Epithelial cell of esophagus (primary cell): ENCODE results near the gene TMEM145.

Experiments
- DNase-seq: peaks from one replicate; pipeline ENCODE4 v3.0.0; 2010; ENCODE audit warnings: low read depth
- H3K4me3 ChIP-seq: 2 replicates; pipeline ENCODE4 v1.5.1; 2011; ENCODE audit warnings: mild to moderate bottlenecking, low read length, control low read depth
- TF ChIP-seq, protein P1 (sequence below): IDR thresholded peaks from 2 replicates; pipeline ENCODE4 v1.5.1; 2011; ENCODE audit warnings: low read depth, mild to moderate bottlenecking, low read length, control low read depth, inconsistent platforms; ENCODE audit not compliant: insufficient read depth; ENCODE audit errors: missing control alignments

The TMEM145 gene

DNA sequence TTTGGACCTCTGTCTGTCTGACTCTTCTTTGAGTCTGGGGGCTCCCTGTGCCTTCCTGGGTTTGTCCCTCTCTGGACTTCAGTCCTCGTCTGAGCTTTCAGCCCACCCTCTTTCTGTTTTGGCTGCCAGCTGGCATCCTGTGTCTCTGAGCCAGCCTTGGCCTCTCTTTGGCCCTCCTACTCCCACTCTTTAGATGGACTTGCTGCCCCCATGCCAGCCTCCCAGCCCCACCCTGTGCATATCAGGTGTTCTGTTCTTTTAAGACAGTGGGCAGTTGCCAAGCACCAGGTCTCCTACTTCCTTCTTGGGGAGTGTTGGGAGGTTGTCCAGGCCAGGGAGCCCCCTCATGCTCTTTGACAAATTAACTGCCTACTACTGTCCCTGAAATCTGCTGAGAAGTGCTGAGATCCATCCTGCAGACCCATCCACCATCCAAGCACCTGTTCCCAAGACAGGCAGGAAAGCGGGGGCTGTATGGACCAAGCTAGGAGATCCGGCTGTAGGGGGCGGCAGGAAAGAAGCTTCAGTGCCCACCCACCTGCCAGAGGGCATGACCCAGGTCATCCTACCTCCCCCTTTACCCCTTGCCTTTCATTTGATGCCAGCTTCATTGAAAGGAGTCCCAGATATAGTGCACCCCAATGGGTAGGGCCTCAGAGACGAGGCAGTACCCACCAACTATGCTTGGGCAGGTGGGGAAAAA is 34.5 kb upstream of the TMEM145 start:
- no peak for DNase-seq
- TF ChIP-seq, protein P1, sequence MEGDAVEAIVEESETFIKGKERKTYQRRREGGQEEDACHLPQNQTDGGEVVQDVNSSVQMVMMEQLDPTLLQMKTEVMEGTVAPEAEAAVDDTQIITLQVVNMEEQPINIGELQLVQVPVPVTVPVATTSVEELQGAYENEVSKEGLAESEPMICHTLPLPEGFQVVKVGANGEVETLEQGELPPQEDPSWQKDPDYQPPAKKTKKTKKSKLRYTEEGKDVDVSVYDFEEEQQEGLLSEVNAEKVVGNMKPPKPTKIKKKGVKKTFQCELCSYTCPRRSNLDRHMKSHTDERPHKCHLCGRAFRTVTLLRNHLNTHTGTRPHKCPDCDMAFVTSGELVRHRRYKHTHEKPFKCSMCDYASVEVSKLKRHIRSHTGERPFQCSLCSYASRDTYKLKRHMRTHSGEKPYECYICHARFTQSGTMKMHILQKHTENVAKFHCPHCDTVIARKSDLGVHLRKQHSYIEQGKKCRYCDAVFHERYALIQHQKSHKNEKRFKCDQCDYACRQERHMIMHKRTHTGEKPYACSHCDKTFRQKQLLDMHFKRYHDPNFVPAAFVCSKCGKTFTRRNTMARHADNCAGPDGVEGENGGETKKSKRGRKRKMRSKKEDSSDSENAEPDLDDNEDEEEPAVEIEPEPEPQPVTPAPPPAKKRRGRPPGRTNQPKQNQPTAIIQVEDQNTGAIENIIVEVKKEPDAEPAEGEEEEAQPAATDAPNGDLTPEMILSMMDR = no peak
- H3K4me3 ChIP-seq = peak overlapping the region; percentile 76

DNA sequence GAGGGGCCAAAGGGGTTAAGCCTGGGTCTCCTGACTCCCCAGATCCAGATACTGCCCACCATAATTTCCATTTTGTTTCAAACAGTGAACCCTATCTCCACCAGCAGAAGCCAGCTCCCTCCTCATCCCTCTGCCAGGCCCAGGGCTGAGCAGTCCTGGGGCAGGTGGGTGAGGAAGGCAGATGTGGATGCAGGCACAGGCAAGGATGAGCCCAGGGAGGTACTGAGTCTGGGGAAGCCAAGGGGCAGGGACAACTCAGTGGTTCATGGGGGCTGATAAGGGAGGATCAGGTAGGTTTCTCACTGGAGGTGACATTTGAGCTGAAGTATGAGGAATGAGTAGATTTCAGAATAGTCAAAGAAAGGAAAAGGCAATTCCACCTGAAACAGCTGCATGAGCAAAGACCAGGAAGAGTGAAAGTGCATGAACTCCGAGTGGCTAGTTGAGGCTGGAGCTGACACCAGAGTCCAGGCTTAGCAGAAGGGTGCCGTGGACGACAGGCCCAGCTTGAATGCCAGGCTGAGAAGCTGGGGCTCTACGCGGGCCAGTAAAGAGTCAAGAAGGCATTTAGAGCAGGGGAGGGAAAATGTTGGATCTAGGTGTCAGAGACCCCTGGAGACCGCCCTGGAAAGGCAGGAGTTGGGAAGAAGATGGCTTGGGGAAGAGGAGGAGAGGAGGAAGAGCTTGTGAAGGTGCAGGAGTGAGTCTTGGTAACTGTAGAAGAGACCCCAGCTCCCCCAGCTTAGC is 33.8 kb upstream of the TMEM145 start:
- DNase-seq = no peak
- H3K4me3 ChIP-seq = peak overlapping the region; percentile 76
- TF ChIP-seq, protein P1 = no peak

DNA sequence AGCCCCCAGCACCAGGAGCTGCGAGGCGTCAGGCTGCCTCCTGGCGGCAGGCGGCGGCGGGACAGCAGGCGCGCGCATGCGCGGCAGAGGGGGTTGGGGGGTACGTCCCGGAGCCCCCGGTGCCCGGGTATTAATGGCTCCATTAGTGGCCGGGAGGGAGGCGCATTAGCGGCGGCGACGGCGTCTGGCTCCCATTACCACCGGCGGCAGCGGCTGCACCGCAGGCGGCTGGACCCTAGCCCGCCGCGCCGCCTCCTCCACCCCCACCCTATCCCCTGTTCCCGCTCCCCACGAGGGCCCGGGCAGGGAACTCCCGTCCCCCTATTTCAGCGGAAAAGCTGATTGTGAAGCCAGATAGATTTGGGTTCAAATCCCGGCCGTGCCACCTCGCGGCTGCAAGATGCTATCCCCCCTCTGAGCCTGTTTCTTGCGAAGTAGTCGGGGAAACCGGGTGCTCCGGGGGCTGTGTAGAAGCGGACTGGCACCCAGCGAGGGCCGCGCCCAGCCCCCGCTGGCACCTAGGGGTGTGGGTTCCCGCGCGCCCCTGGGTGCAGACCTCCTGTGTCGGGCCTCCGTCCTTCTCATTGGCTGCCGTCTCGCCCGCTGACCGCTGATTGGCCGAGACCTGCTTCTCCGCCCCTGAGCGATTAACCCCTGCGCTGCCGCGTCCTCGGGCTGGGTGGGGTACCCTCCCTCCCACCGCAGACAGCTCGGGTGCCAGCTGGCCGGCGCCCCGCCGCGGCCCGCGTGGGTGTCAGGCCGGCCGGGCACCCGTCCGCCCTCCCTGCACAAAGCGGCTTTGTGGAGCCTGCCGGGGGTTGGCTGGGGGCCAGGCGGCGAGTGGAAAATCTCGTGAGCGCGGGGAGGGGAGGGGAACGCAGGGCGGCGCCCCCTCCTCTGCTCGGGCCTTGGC is 33.0 kb upstream of the TMEM145 start:
- TF ChIP-seq, protein P1 = peak; percentile 63
- peak overlapping the region; percentile 76 for H3K4me3 ChIP-seq
- peak; percentile 86 for DNase-seq

DNA sequence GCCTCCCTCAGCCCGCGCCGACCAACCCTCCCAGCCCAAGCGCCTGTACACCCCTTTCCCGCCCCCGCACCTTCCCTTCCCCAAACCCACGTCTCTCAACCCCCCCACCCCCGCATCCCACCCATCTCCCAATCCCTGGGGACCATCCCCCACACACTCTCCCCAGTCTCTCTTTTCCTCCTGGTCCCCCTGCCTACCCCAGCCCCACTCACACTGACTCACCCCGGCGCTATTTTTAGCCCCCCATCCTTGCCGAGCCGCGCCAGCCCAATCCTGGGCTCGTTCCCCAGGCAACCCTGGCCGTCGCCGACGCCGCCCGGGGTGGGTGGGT is 32.3 kb upstream of the TMEM145 start:
- DNase-seq = no peak
- TF ChIP-seq, protein P1 = no peak
- peak overlapping the region; percentile 76 for H3K4me3 ChIP-seq

DNA sequence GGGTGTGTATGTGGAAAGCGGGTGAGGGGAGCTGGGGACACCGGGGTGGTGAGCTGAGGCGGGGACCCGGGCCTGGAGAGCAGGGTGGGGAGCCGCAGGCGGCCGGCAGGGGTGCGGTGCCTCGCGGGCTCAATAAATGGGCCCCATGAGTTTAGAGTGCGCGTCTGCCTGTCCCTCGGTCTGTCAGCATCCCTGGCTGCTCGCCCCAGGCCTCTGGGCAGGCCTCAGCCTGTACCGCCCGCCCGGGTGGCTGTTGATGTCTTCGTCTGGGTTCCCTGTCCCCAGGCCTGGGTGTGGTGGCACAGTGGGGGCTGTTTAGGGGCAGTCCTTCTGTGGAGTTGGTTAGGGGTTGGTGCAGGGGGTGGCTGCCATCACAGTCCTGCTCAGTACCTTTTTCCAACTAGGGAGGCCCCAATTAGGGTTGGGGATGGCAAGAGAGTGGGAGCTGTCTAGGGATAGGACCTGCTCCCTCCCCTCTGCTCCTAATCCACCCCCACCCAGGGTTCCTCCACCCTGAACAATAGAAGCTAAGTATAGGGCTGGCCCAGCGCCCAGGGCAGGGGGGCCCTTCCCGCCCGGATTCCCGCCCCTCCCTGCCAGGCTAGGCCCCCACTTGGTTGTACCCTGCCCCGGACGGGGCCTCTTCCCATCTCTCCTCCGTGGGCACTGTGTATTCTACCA is 31.8 kb upstream of the TMEM145 start:
- TF ChIP-seq, protein P1 = no peak
- peak overlapping the region; percentile 76 for H3K4me3 ChIP-seq
- DNase-seq = peak; percentile 79

DNA sequence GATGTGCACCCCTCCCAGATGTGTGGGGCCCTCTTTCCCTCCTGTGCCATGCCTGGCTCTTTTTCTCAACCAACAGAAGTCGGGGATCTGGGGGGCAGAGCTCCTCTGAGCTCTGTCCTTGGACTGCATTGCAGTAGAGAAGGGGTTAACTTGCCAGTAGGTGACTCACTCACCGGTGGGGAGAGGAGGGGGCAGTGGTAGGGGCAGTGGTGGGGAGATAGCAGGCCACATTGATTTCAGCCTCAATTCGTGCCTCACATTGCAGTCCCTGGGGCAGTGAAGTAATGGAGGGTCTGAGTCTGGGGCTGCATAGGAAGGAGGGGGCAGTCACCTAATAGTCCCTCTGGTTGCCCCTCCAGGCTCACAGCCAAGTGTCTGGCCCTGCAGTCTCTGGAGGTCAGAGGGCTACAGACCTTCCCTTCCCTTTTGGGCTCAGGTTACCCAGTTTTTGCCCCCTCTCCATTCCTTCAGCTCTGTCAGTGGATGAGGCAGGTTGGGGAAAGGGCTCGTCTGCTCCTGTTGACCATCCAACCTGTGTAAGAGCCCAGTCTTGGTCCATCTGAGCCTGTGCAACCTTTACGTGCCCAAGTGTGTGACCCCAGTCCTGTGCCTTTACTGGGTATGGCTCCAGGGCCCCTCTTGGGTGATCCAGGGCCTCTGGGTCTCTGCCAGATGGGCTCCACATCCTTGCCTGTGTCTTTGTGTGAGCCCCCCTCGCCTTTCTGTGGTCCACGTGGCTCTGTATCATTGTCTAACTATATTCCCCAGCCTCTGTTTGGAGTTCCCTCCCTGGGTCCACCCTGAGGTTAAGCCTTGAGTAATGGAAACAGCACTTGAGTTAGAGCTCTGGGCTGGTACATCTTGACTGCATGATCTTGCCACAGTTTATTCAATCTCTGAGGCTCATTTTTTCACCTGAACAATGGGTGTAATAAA is 31.0 kb upstream of the TMEM145 start:
- TF ChIP-seq, protein P1 = no peak
- H3K4me3 ChIP-seq = peak overlapping the region; percentile 76
- DNase-seq = no peak
